ENCODE data around the gene ZNF587B. TPM values are rescaled to one million over a fixed set of nuclear protein-coding genes. Genes with fewer than 3 reads are reported as not detected.
A peak's percentile ranks its signal among the peaks of the same experiment; 100 is the strongest.

Gene ZNF587B
- total RNA-seq, 4 donors from 2014 or later = 12.7 to 39.0 (median 19.0) TPM

GRCh38 chr19:57813919-57814504 lies 16.1 kb upstream of the ZNF587B start:
- TF ChIP-seq CTCF (IDR thresholded peaks at IDR 0.05) = no peak
- ATAC-seq (ENCODE audit: low FRiP score) (no peak), DNase-seq (ENCODE audit: low spot score) (no peak)

DNA sequence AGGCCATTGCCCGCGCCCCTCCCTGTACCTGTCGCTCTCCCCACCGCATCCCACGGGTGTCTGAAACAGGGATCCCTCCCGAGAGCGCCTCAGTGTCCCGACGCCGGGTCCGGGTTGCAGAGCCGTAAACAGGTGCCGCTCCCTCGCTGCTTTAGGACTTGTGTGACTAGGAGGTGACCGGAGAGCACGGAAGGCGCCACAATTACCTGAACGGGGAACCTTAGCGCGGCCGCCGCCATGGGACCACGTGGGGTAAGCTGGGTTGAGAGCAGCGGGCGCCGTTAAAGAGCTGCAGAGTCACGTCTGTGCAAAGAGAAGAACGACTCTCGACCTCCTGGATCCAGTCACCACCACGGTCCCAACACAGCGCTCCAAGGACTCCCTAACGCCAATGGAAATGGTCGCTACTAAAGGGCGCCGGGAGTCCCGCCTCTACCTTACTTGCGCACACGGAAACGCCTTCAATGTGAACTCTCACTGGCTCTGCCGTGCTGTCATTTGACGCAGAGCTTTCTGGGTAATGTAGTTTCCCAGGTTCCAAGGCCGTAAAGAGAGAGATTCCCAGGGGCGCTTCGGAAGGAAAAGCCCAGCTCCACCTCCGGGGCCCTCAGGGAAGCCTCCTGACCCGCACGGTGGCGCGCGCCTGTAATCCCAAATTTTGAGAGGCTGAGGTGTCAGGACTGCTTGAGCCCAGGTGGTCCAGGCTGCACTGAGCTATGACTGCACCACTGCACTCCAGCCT lies 15.4 kb upstream of the ZNF587B start, which contains the start of gene ZNF552:
ZNF552 (minus strand) TSS at position 409 of the 742 bp plus-strand sequence; CDS start at position 239, 170 bp downstream.
- no peak for TF ChIP-seq CTCF (IDR thresholded peaks at IDR 0.05)
- DNase-seq (ENCODE audit: low spot score) (peak; percentile 62), ATAC-seq (ENCODE audit: low FRiP score) (peak; percentile 94)

GRCh38 chr19:57815247-57816075 lies 14.6 kb upstream of the ZNF587B start:
- ATAC-seq (ENCODE audit: low FRiP score) = no peak

DNA sequence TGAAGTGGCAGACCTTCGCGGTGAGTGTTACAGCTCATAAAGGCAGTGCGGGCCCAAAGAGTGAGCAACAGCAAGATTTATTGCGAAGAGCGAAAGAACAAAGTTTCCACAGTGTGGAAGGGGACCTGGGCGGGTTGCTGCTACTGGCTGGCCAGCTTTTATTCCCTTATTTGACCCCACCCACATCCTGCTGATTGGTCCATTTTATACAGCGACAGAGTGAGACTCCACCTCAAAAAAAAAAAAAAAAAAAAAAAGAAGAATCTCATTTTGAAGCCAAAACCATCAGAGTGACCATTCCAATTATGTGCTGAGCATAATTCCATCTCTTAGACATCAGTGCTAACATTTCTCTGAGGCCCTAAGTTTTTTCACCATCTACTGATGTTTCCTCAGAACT lies 13.4 kb upstream of the ZNF587B start:
- DNase-seq (ENCODE audit: low spot score) (no peak), ATAC-seq (ENCODE audit: low FRiP score) (no peak)
- no peak for TF ChIP-seq CTCF (IDR thresholded peaks at IDR 0.05)

More at GRCh38 chr19:57815247-57816075, 14.6 kb upstream of the ZNF587B start:
- TF ChIP-seq CTCF (IDR thresholded peaks at IDR 0.05) = no peak
- no peak for DNase-seq (ENCODE audit: low spot score)

GRCh38 chr19:57817976-57818375 lies 12.1 kb upstream of the ZNF587B start:
- TF ChIP-seq CTCF (IDR thresholded peaks at IDR 0.05) = no peak
- DNase-seq (ENCODE audit: low spot score) = no peak
- ATAC-seq (ENCODE audit: low FRiP score) = no peak

DNA sequence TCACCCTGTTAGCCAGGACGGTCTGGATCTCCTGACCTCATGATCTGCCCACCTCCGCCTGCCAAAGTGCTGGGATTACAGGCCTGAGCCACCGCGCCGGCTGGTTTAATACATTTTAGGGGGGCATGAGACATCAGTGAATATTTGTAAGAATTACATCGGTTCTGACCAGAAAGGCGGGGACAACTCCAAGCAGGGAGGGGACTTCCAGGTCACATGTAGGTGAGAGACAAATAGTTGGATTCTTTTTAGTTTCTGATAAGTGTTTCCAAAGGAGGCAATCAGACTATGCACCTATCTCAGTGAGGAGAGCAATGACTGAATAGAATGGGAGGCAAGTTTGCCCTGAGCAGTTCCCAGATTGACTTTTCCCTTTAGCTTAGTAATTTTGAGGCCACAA lies 11.7 kb upstream of the ZNF587B start:
- DNase-seq (ENCODE audit: low spot score) (no peak), ATAC-seq (ENCODE audit: low FRiP score) (no peak)
- no peak for TF ChIP-seq CTCF (IDR thresholded peaks at IDR 0.05)

Measured in omental fat pad (tissue), 4 donors.